HL-60 (cell line): ENCODE results near the gene DMBT1.

Experiments used
- DNase-seq, 2 experiments: peaks; one replicate each; pipeline ENCODE4 v3.0.0-alpha.2; 2010 to 2020; ENCODE audit warnings: low read depth in 1 of 2, low spot score in 1 of 2
- H3K27ac ChIP-seq: fragments of 250-450 bp; sonication (Bioruptor Pico); replicated peaks from 2 replicates; pipeline ENCODE4 v1.5.1; 2020; ENCODE audit warnings: mild to moderate bottlenecking, moderate library complexity
- H3K27me3 ChIP-seq: fragments of 250-450 bp; sonication (Bioruptor Pico); 2 replicates; pipeline ENCODE4 v1.5.1; 2021; ENCODE audit warnings: mild to moderate bottlenecking, moderate library complexity; ENCODE audit not compliant: insufficient read depth, poor library complexity, severe bottlenecking
- H3K4me3 ChIP-seq: replicated peaks from 2 replicates; pipeline ENCODE4 v1.5.1; 2011; ENCODE audit warnings: mild to moderate bottlenecking, control low read depth, low read length; ENCODE audit not compliant: insufficient read depth
- GABPA ChIP-seq: IDR thresholded peaks from 2 replicates; pipeline ENCODE4 v1.6.1; 2012; ENCODE audit warnings: low read depth
- POLR2AphosphoS5 ChIP-seq: IDR thresholded peaks from 2 replicates; pipeline ENCODE4 v1.6.1; 2012; ENCODE audit warnings: low read depth
- SPI1 ChIP-seq: IDR thresholded peaks from 2 replicates; pipeline ENCODE4 v1.6.1; 2012; ENCODE audit warnings: low read depth, mild to moderate bottlenecking, borderline replicate concordance
- TF ChIP-seq, protein P1 (sequence below): IDR thresholded peaks from 2 replicates; pipeline ENCODE4 v1.6.1; 2012; ENCODE audit warnings: low read depth; ENCODE audit not compliant: insufficient replicate concordance
- TF ChIP-seq, protein P2 (sequence below): IDR thresholded peaks from one replicate; pipeline ENCODE4 v1.5.1; 2011; ENCODE audit warnings: low read length, control low read depth, inconsistent platforms; ENCODE audit not compliant: insufficient read depth

Gene DMBT1

GRCh38 chr10:122515022-122515424, 45.5 kb upstream of the DMBT1 start:
- Histone ChIP-seq H3K27me3 (no peaks in the 10 kb centered on the region), H3K27ac (no peak overlapping the region), H3K4me3 (no peak overlapping the region)
- no peak for DNase-seq
- TF ChIP-seq, protein P1, sequence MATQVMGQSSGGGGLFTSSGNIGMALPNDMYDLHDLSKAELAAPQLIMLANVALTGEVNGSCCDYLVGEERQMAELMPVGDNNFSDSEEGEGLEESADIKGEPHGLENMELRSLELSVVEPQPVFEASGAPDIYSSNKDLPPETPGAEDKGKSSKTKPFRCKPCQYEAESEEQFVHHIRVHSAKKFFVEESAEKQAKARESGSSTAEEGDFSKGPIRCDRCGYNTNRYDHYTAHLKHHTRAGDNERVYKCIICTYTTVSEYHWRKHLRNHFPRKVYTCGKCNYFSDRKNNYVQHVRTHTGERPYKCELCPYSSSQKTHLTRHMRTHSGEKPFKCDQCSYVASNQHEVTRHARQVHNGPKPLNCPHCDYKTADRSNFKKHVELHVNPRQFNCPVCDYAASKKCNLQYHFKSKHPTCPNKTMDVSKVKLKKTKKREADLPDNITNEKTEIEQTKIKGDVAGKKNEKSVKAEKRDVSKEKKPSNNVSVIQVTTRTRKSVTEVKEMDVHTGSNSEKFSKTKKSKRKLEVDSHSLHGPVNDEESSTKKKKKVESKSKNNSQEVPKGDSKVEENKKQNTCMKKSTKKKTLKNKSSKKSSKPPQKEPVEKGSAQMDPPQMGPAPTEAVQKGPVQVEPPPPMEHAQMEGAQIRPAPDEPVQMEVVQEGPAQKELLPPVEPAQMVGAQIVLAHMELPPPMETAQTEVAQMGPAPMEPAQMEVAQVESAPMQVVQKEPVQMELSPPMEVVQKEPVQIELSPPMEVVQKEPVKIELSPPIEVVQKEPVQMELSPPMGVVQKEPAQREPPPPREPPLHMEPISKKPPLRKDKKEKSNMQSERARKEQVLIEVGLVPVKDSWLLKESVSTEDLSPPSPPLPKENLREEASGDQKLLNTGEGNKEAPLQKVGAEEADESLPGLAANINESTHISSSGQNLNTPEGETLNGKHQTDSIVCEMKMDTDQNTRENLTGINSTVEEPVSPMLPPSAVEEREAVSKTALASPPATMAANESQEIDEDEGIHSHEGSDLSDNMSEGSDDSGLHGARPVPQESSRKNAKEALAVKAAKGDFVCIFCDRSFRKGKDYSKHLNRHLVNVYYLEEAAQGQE, result no peak

GRCh38 chr10:122515588-122516231, 44.8 kb upstream of the DMBT1 start:
- TF ChIP-seq POLR2AphosphoS5 (no peak), SPI1 (no peak), GABPA (no peak)
- TF ChIP-seq, protein P2, sequence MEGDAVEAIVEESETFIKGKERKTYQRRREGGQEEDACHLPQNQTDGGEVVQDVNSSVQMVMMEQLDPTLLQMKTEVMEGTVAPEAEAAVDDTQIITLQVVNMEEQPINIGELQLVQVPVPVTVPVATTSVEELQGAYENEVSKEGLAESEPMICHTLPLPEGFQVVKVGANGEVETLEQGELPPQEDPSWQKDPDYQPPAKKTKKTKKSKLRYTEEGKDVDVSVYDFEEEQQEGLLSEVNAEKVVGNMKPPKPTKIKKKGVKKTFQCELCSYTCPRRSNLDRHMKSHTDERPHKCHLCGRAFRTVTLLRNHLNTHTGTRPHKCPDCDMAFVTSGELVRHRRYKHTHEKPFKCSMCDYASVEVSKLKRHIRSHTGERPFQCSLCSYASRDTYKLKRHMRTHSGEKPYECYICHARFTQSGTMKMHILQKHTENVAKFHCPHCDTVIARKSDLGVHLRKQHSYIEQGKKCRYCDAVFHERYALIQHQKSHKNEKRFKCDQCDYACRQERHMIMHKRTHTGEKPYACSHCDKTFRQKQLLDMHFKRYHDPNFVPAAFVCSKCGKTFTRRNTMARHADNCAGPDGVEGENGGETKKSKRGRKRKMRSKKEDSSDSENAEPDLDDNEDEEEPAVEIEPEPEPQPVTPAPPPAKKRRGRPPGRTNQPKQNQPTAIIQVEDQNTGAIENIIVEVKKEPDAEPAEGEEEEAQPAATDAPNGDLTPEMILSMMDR, result no peak
- TF ChIP-seq, protein P1, result no peak
- no peak overlapping the region for H3K27ac ChIP-seq
- no peaks in the 10 kb centered on the region for H3K27me3 ChIP-seq
- no peak overlapping the region for H3K4me3 ChIP-seq
- DNase-seq, result no peak

GRCh38 chr10:122516734-122517133, 43.8 kb upstream of the DMBT1 start:
- TF ChIP-seq SPI1, result no peak
- TF ChIP-seq, protein P2, result no peak
- TF ChIP-seq, protein P1, result no peak
- Histone ChIP-seq H3K4me3 (no peak overlapping the region), H3K27me3 (no peaks in the 10 kb centered on the region), H3K27ac (no peak overlapping the region)
- peak in 1 of 2 experiments; percentile 7 for DNase-seq

GRCh38 chr10:122519144-122519543, 41.4 kb upstream of the DMBT1 start:
- DNase-seq, result no peak
- H3K27ac ChIP-seq, result no peak overlapping the region
- H3K27me3 ChIP-seq, result no peaks in the 10 kb centered on the region
- H3K4me3 ChIP-seq, result no peak overlapping the region
- TF ChIP-seq, protein P1, result no peak
- TF ChIP-seq, protein P2, result no peak
- no peak for TF ChIP-seq POLR2AphosphoS5
- TF ChIP-seq SPI1, result no peak
